GM18511 (cell line): ENCODE results near the gene SPRR2D.
"Not testable (repeated sequence)": the region's sequence is repeated elsewhere in the genome, so short reads cannot be mapped to it uniquely, and the experiment has no call there.

Source experiments
- ATAC-seq: cut with Tn5 transposase; IDR thresholded peaks from one replicate; pipeline ENCODE4 v1.9.1; 2021; ENCODE audit warnings: mild to moderate bottlenecking, moderate library complexity; ENCODE audit not compliant: unreplicated experiment

SPRR2D gene

GRCh38 chr1:153040950-153041631 lies at the start of gene SPRR2D:
Gene SPRR2D (minus strand): TSS chr1:153041120. CDS start chr1:153040346, 774 bp downstream.
- ATAC-seq = no peak

- no peak for ATAC-seq
Observed at GRCh38 chr1:153087652-153088051, 46.7 kb upstream of the SPRR2D start.

GRCh38 chr1:153081736-153082135 lies 40.8 kb upstream of the SPRR2D start:
- ATAC-seq = no peak

GRCh38 chr1:153072806-153073726 lies 32.1 kb upstream of the SPRR2D start:
- ATAC-seq = no peak

GRCh38 chr1:153071511-153071910 lies 30.6 kb upstream of the SPRR2D start, which contains the start of gene SPRR2B:
Gene SPRR2B (minus strand): TSS chr1:153071611. CDS start chr1:153070839, 772 bp downstream.
- ATAC-seq = no peak

- no peak for ATAC-seq
Observed at GRCh38 chr1:153070243-153070642, 29.3 kb upstream of the SPRR2D start.

GRCh38 chr1:153058826-153059784 lies 18.2 kb upstream of the SPRR2D start:
- no peak for ATAC-seq

GRCh38 chr1:153058154-153058553 lies 17.2 kb upstream of the SPRR2D start:
- no peak for ATAC-seq

GRCh38 chr1:153057375-153057774 lies 16.5 kb upstream of the SPRR2D start, which contains the start of gene SPRR2A:
Gene SPRR2A (minus strand): TSS chr1:153057512. CDS start chr1:153056735, 777 bp downstream.
- ATAC-seq = no peak

- not testable (repeated sequence) for ATAC-seq
Observed at GRCh38 chr1:153056111-153056510, 15.2 kb upstream of the SPRR2D start.

GRCh38 chr1:153049211-153049610 lies 8.3 kb upstream of the SPRR2D start:
- no peak for ATAC-seq

GRCh38 chr1:153035211-153035610 lies 5.7 kb downstream of the SPRR2D start:
- no peak for ATAC-seq

- no peak for ATAC-seq
Observed at GRCh38 chr1:153032677-153033308, 8.1 kb downstream of the SPRR2D start.

- ATAC-seq = no peak
Observed at GRCh38 chr1:153032073-153032472, 8.8 kb downstream of the SPRR2D start.

GRCh38 chr1:153030895-153031294 lies 10.0 kb downstream of the SPRR2D start, which contains the start of gene SPRR1B:
Gene SPRR1B (plus strand): TSS chr1:153031203. CDS start chr1:153032346, 1,143 bp downstream.
- ATAC-seq = no peak

- no peak for ATAC-seq
Observed at GRCh38 chr1:153028766-153029165, 12.2 kb downstream of the SPRR2D start.

GRCh38 chr1:153025797-153026196 lies 15.1 kb downstream of the SPRR2D start:
- no peak for ATAC-seq

- no peak for ATAC-seq
Observed at GRCh38 chr1:153024413-153024812, 16.5 kb downstream of the SPRR2D start.

GRCh38 chr1:153023109-153023508 lies 17.8 kb downstream of the SPRR2D start:
- ATAC-seq = no peak

- not testable (repeated sequence) for ATAC-seq
Observed at GRCh38 chr1:153022340-153022739, 18.6 kb downstream of the SPRR2D start.
